Coronary artery (tissue), 2 donors: Measurements from ENCODE around the gene GPS2.

ENCODE experiments used
- DNase-seq: peaks from one replicate; pipeline ENCODE4 v3.0.0-alpha.2; 2017; ENCODE audit warnings: low spot score
- H3K27ac ChIP-seq, 2 donors: fragments of 200-600 bp; sonication (generic); one replicate each; pipeline ENCODE4 v1.5.1; 2016 to 2019
- H3K4me3 ChIP-seq: fragments of 200-600 bp; sonication (generic); 2 replicates; pipeline ENCODE4 v1.5.1; 2016; ENCODE audit warnings: mild to moderate bottlenecking, moderate library complexity
- CTCF ChIP-seq: fragments of 200-600 bp; sonication (generic); IDR thresholded peaks from one replicate; pipeline ENCODE4 v1.5.1; 2019; ENCODE audit warnings: antibody characterized with exemption

Gene GPS2

DNA sequence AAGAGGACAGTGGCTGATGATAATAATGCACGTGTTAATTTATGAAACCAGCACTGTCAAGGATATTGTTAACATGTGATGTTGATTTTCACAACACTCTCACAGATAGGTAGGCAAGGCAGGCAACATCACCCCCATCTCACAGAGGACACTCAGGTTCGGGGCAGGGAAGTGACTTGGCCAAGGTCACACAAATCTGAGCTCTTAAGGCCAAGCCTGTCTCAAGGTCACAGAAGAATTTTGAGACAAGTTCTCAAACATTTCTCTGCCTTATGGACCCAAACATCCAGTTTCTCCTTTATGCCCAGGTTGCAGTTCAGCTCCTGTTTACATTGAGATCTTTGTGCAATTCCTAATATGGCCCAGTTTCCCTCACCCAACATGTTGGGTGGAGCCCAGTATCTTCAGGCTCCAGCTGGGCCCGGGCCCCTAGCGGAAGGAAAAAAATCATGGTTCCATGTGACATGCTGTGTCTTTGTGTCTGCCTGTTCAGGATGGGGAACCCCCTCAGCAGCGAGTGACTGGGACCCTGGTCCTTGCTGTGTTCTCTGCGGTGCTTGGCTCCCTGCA is 32.3 kb downstream of the GPS2 start:
- peak overlapping the region; percentile 71 for H3K4me3 ChIP-seq
- peak overlapping the region; percentile 87 to 90 for H3K27ac ChIP-seq
- DNase-seq: no peak
- TF ChIP-seq CTCF: no peak

DNA sequence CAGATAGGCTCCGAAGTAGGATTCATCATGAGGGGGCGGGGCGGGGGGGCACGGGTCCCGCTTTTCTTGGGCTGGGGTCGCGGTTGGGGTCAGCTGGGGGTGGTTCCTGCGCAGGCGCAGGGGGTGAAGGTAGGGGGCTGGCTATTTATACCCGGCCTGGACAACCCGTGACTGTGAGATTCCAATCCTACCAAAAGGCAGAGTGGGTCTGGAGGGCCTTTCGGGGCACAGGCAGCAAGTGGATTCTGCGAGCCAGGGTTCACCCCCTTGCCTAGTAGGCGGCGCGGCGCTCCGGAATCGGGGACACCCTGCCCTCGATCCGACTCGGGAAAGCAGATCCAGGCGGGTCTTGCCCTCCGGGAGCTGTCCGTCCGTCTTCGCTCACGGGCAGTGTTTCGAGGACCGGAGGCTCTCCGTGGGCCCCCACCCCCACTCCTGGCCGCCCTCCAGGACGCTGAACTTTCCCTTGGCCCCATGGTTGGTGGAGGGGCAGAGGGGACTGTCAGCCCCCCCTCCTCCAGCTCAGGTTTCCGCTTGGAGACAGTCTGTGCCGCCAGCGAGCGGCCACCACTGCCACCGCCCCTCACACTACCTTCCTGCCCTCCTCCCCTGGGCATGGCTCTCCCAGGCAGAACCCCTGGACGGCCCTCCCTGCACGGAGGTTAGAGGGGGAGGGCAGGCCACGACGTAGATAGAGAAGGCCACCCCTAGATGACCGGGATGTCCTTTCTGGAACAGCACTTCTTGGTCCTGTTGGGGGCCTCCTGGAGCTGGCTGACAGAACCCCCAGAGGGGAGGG is 33.0 kb downstream of the GPS2 start:
- peak overlapping the region; percentile 71 for H3K4me3 ChIP-seq
- peak overlapping the region; percentile 87 to 90 for H3K27ac ChIP-seq
- no peak for DNase-seq
- TF ChIP-seq CTCF: no peak

DNA sequence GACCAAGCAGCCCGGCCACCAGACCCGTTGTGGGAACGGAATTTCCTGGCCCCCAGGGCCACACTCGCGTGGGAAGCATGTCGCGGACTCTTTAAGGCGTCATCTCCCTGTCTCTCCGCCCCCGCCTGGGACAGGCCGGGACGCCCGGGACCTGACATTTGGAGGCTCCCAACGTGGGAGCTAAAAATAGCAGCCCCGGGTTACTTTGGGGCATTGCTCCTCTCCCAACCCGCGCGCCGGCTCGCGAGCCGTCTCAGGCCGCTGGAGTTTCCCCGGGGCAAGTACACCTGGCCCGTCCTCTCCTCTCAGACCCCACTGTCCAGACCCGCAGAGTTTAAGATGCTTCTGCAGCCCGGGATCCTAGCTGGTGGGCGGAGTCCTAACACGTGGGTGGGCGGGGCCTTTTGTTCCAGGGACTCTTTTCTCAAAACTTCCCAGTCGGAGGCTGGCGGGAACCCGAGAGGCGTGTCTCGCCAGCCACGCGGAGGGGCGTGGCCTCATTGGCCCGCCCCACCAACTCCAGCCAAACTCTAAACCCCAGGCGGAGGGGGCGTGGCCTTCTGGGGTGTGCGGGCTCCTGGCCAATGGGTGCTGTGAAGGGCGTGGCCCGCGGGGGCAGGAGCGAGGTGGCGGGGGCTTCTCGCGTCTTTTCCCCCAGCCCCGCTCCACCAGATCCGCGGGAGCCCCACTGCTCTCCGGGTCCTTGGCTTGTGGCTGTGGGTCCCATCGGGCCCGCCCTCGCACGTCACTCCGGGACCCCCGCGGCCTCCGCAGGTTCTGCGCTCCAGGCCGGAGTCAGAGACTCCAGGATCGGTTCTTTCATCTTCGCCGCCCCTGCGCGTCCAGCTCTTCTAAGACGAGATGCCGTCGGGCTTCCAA is 33.8 kb downstream of the GPS2 start, which contains the start of gene SLC2A4:
TSS of gene SLC2A4 (plus strand) at position 645 of the 879 bp plus-strand sequence. CDS start at position 862, 217 bp downstream.
- Histone ChIP-seq H3K27ac (peak within 1 kb of the TSS; percentile 87 to 90), H3K4me3 (peak within 1 kb of the TSS; percentile 71)
- no peak for TF ChIP-seq CTCF
- peak; percentile 95 for DNase-seq

GRCh38 chr17:7280519-7281073 is 34.6 kb downstream of the GPS2 start:
- Histone ChIP-seq H3K27ac (peak overlapping the region; percentile 87 to 90), H3K4me3 (peak overlapping the region; percentile 71)
- peak; percentile 94 for TF ChIP-seq CTCF
- DNase-seq: peak; percentile 91

- DNase-seq: no peak
- no peak for TF ChIP-seq CTCF
- no peak overlapping the region for H3K27ac ChIP-seq
- no peak overlapping the region for H3K4me3 ChIP-seq
Observed at GRCh38 chr17:7279448-7279847, 35.7 kb downstream of the GPS2 start.

DNA sequence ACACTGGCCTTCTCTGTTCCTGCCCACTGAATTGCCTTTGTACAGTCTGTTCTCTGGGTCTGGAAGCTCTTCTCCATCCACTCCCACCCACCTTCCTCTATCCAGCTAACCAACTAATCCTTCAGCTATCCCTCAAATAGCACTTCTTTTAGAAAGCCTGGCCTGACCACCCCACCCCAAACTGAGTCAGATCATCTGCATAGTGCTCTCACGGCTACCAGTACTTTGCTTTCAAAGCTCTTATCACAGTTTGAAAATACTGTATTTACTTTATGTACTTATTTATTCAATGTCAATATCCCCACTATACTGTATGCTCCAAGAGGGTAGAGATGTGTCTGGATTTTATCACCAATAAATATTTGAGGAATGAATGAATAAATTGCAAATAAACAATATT is 48.4 kb downstream of the GPS2 start:
- TF ChIP-seq CTCF: no peak
- no peak overlapping the region for H3K27ac ChIP-seq
- DNase-seq: no peak
- H3K4me3 ChIP-seq: no peak overlapping the region
